22Rv1 (cell line): Measurements from ENCODE around the gene INPP5B.

Experiments used
- CTCF ChIP-seq: fragments of 450-650 bp; IDR thresholded peaks from 2 replicates; pipeline ENCODE4 v1.5.1; 2017; ENCODE audit warnings: mild to moderate bottlenecking
- ZFX ChIP-seq: fragments of 450-650 bp; IDR thresholded peaks from 2 replicates; pipeline ENCODE4 v1.6.1; 2017; ENCODE audit warnings: antibody characterized with exemption, borderline replicate concordance

- no peak for TF ChIP-seq CTCF
- TF ChIP-seq ZFX = no peak
Measured at GRCh38 chr1:37888022-37888700, 58.7 kb downstream of the INPP5B start.
